Esophagus squamous epithelium (tissue), 5 donors: ENCODE results near the gene ANKH. TPM values are rescaled to one million over a fixed set of nuclear protein-coding genes. Genes with fewer than 3 reads are reported as not detected.

Experiments used
- DNase-seq: peaks from one replicate; lab custom pipeline; 2025; lab: John Stamatoyannopoulos, UW
- H3K27ac ChIP-seq, 4 donors: fragments of 200-600 bp; sonication (generic); one replicate each; pipeline ENCODE4 v1.5.1; 2016 to 2019; ENCODE audit warnings: mild to moderate bottlenecking in 1 of 4
- H3K27me3 ChIP-seq, 4 donors: fragments of 200-600 bp; sonication (generic); 1 replicate in 3 of 4; 2 replicates in 1 of 4; pipeline versions ENCODE4 v1.5.1 to v1.6.0; 2017 to 2021; ENCODE audit warnings: antibody characterized with exemption in 1 of 4
- H3K36me3 ChIP-seq, 3 donors: fragments of 200-600 bp; sonication (generic); one replicate each; pipeline ENCODE4 v1.5.1; 2016 to 2019
- H3K4me1 ChIP-seq, 3 donors: fragments of 200-600 bp; sonication (generic); one replicate each; pipeline ENCODE4 v1.5.1; 2017 to 2019
- H3K4me3 ChIP-seq, 4 donors: fragments of 200-600 bp; sonication (generic); 1 replicate in 3 of 4; 2 replicates in 1 of 4; pipeline ENCODE4 v1.5.1; 2016 to 2019; ENCODE audit warnings: mild to moderate bottlenecking in 2 of 4, moderate library complexity in 1 of 4
- H3K9me3 ChIP-seq, 3 donors: fragments of 200-600 bp; sonication (generic); one replicate each; pipeline ENCODE4 v1.5.1; 2016 to 2019
- CTCF ChIP-seq, 6 experiments: fragments of 450-650 bp in 4 of 6; fragments of 200-600 bp in 2 of 6; sonication (generic) in 2 of 6; IDR thresholded peaks; one replicate each; pipeline ENCODE4 v1.5.1; 2016 to 2019; ENCODE audit warnings: antibody characterized with exemption in 6 of 6, mild to moderate bottlenecking in 4 of 6, moderate library complexity in 4 of 6
- POLR2A ChIP-seq, 4 donors: fragments of 450-650 bp; IDR thresholded peaks; one replicate each; pipeline ENCODE4 v1.6.1; 2017; ENCODE audit warnings: antibody characterized with exemption in 4 of 4, mild to moderate bottlenecking in 4 of 4, moderate library complexity in 3 of 4
- WGBS, 2 donors: methylation state at CpG; one replicate each; pipeline ENCODE4 v1.1.5; 2018; 5-methylcytosine and 5-hydroxymethylcytosine counted together
- intact Hi-C: fragments of 100-400 bp; cut with DNase I; formaldehyde crosslinking; loops from one replicate; pipeline ENCODE4 v1.15.0; 2022
- total RNA-seq, 4 donors: library from RNA; depleted of rRNA; stranded (reverse); fragments of >200 nt; gene quantifications; one replicate each; pipeline ENCODE4 v1.1.0, GENCODE V29; 2016
- donor health status: DM: yes; HTN: yes; CAD: no.

The ANKH gene
- total RNA-seq, 4 donors from 2014 or later, result 10.0 to 38.0 (median 16.7) TPM

GRCh38 chr5:14693070-14693469 is 178.5 kb downstream of the ANKH start:
- Histone ChIP-seq H3K9me3 (peaks cover 0 to 8% (median 5%) of the 10 kb centered on the region in 3 donors), H3K4me1 (peaks cover 0 to 25% (median 0%) of the 10 kb centered on the region in 3 donors), H3K27me3 (no peaks in the 10 kb centered on the region), H3K36me3 (peaks cover 20 to 100% (median 30%) of the 10 kb centered on the region in 3 donors), H3K4me3 (no peak overlapping the region), H3K27ac (no peak overlapping the region)
- intact Hi-C loops, result no loop called here
- WGBS, 2 donors, result 96 to 99% methylated on average over 2 to 5 of the region's 5 CpGs
- no peak for TF ChIP-seq CTCF (IDR thresholded peaks at IDR 0.05)
- TF ChIP-seq POLR2A (IDR thresholded peaks at IDR 0.05), result no peak
- no peak for DNase-seq

GRCh38 chr5:14687023-14687665 is 184.4 kb downstream of the ANKH start:
- intact Hi-C loops, result no loop called here
- TF ChIP-seq POLR2A (IDR thresholded peaks at IDR 0.05), result no peak
- TF ChIP-seq CTCF (IDR thresholded peaks at IDR 0.05), result peak in 3 of 6 experiments; percentile 19 to 53 (median 37)
- DNase-seq, result no peak
- Histone ChIP-seq H3K27ac (peak overlapping the region; percentile 39 to 76 (median 51)), H3K4me1 (peaks cover 0 to 40% (median 14%) of the 10 kb centered on the region in 3 donors), H3K36me3 (peaks cover 20 to 83% (median 23%) of the 10 kb centered on the region in 3 donors), H3K4me3 (no peak overlapping the region), H3K27me3 (no peaks in the 10 kb centered on the region), H3K9me3 (peaks cover 0 to 8% (median 5%) of the 10 kb centered on the region in 3 donors)
- 35% methylated on average over 3 to 4 of the region's 4 CpGs for WGBS, 2 donors

- no peak overlapping the region for H3K4me3 ChIP-seq
- no peaks in the 10 kb centered on the region for H3K27me3 ChIP-seq
- peaks cover 23 to 83% (median 27%) of the 10 kb centered on the region in 3 donors for H3K36me3 ChIP-seq
- TF ChIP-seq POLR2A (IDR thresholded peaks at IDR 0.05) (no peak), CTCF (IDR thresholded peaks at IDR 0.05) (no peak)
- peaks cover 0 to 8% (median 5%) of the 10 kb centered on the region in 3 donors for H3K9me3 ChIP-seq
- intact Hi-C loops, result no loop called here
- peaks cover 0 to 40% (median 14%) of the 10 kb centered on the region in 3 donors for H3K4me1 ChIP-seq
- peak overlapping the region in 3 of 4 donors; percentile 52 to 76 (median 62) for H3K27ac ChIP-seq
- DNase-seq, result no peak
Measured at GRCh38 chr5:14686517-14686916, 185.1 kb downstream of the ANKH start.

GRCh38 chr5:14685757-14686156 is 185.8 kb downstream of the ANKH start:
- DNase-seq, result no peak
- 21 to 25% methylated on average over 4 to 6 of the region's 6 CpGs for WGBS, 2 donors
- H3K27me3 ChIP-seq, result no peaks in the 10 kb centered on the region
- H3K9me3 ChIP-seq, result peaks cover 0 to 8% (median 5%) of the 10 kb centered on the region in 3 donors
- peak overlapping the region; percentile 17 to 76 (median 57) for H3K27ac ChIP-seq
- H3K36me3 ChIP-seq, result peaks cover 23 to 83% (median 23%) of the 10 kb centered on the region in 3 donors
- intact Hi-C loops, result no loop called here
- H3K4me3 ChIP-seq, result no peak overlapping the region
- peak; percentile 46 to 82 (median 60) for TF ChIP-seq CTCF (IDR thresholded peaks at IDR 0.05)
- no peak for TF ChIP-seq POLR2A (IDR thresholded peaks at IDR 0.05)
- peaks cover 0 to 40% (median 14%) of the 10 kb centered on the region in 3 donors for H3K4me1 ChIP-seq

- no peak for DNase-seq
- H3K27ac ChIP-seq, result peak overlapping the region in 2 of 4 donors; percentile 26 to 62
- H3K4me1 ChIP-seq, result peaks cover 0 to 40% (median 14%) of the 10 kb centered on the region in 3 donors
- TF ChIP-seq POLR2A (IDR thresholded peaks at IDR 0.05) (no peak), CTCF (IDR thresholded peaks at IDR 0.05) (no peak)
- H3K4me3 ChIP-seq, result no peak overlapping the region
- H3K27me3 ChIP-seq, result no peaks in the 10 kb centered on the region
- intact Hi-C loops, result no loop called here
- no peaks in the 10 kb centered on the region for H3K9me3 ChIP-seq
- 71 to 83% methylated on average over 5 of the region's 5 CpGs for WGBS, 2 donors
- peaks cover 13 to 83% (median 16%) of the 10 kb centered on the region in 3 donors for H3K36me3 ChIP-seq
Measured at GRCh38 chr5:14684757-14685156, 186.8 kb downstream of the ANKH start.
